ENCODE data around the gene IQCK.
"Not testable (repeated sequence)": the region's sequence is repeated elsewhere in the genome, so short reads cannot be mapped to it uniquely, and the experiment has no call there.

Gene IQCK

DNA sequence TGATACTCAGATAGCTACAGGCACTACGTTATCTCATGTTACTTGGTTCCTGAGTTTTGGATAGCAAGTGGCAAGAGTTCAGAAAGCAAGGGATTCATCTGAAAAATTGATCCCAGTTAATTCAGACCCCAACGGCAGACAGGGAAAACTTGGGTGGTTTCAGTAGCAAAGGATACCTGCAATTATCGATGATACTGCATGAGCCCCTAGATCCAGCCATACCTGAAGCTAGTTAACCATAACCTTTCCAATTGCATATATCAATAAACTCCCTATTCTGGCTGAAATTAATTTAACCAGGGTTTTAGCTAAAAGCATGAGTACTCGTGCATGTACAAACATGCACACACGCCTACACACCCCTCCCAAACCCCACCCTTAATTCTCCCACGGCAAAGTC lies 4.4 kb upstream of the IQCK start:
- Histone ChIP-seq H3K79me2 (ENCODE audit: low read length) (peaks cover 100% of the 10 kb centered on the region), H3K9ac (ENCODE audit: low read length) (no peak overlapping the region), H3K4me1 (ENCODE audit: low read length) (peaks cover 8% of the 10 kb centered on the region), H3K36me3 (replicated peaks; ENCODE audit: low read depth, low read length) (peaks cover 52% of the 10 kb centered on the region), H3K27ac (ENCODE audit: low read length) (no peak overlapping the region), H3K27me3 (ENCODE audit: low read depth, low read length) (no peaks in the 10 kb centered on the region), H2AFZ (ENCODE audit: low read depth, low read length) (no peak overlapping the region), H3K9me3 (ENCODE audit: insufficient read depth, low read length) (no peaks in the 10 kb centered on the region), H4K20me1 (ENCODE audit: insufficient read depth, low read length) (no peaks in the 10 kb centered on the region), H3K4me2 (ENCODE audit: low read length) (no peak overlapping the region), H3K4me3 (ENCODE audit: low read length) (no peak overlapping the region)
- TF ChIP-seq, protein P1, sequence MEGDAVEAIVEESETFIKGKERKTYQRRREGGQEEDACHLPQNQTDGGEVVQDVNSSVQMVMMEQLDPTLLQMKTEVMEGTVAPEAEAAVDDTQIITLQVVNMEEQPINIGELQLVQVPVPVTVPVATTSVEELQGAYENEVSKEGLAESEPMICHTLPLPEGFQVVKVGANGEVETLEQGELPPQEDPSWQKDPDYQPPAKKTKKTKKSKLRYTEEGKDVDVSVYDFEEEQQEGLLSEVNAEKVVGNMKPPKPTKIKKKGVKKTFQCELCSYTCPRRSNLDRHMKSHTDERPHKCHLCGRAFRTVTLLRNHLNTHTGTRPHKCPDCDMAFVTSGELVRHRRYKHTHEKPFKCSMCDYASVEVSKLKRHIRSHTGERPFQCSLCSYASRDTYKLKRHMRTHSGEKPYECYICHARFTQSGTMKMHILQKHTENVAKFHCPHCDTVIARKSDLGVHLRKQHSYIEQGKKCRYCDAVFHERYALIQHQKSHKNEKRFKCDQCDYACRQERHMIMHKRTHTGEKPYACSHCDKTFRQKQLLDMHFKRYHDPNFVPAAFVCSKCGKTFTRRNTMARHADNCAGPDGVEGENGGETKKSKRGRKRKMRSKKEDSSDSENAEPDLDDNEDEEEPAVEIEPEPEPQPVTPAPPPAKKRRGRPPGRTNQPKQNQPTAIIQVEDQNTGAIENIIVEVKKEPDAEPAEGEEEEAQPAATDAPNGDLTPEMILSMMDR (IDR thresholded peaks at IDR 0.05; ENCODE audit: low read depth, low read length) = no peak
- TF ChIP-seq EZH2phosphoT487 (IDR thresholded peaks at IDR 0.05; ENCODE audit: low read depth) = no peak

DNA sequence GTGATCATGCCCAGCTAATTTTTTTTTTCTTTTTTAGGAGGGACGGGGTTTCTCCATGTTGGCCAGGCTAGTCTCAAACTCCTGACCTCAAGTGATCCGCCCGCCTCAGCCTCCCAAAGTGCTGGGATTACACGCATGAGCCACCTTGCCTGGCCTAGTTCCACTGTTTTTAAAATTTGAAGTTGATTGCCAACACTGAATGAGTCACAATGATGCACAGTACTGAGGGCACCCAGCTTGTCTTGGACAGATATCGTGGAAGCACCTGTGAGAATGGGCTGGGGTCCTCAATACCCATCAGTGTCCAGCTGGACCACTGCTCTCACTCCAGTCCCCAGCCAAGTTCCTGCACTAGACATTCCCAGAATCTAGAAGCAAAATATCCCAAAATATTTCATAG lies 2.5 kb upstream of the IQCK start:
- Histone ChIP-seq H4K20me1 (ENCODE audit: insufficient read depth, low read length) (no peaks in the 10 kb centered on the region), H3K9me3 (ENCODE audit: insufficient read depth, low read length) (no peaks in the 10 kb centered on the region), H3K27ac (ENCODE audit: low read length) (no peak overlapping the region), H3K79me2 (ENCODE audit: low read length) (peaks cover 96% of the 10 kb centered on the region), H3K36me3 (replicated peaks; ENCODE audit: low read depth, low read length) (peaks cover 34% of the 10 kb centered on the region), H2AFZ (ENCODE audit: low read depth, low read length) (no peak overlapping the region), H3K9ac (ENCODE audit: low read length) (no peak overlapping the region), H3K4me3 (ENCODE audit: low read length) (no peak overlapping the region), H3K4me1 (ENCODE audit: low read length) (peaks cover 24% of the 10 kb centered on the region), H3K27me3 (ENCODE audit: low read depth, low read length) (no peaks in the 10 kb centered on the region), H3K4me2 (ENCODE audit: low read length) (no peak overlapping the region)
- TF ChIP-seq, protein P1 (IDR thresholded peaks at IDR 0.05; ENCODE audit: low read depth, low read length) = no peak
- no peak for TF ChIP-seq EZH2phosphoT487 (IDR thresholded peaks at IDR 0.05; ENCODE audit: low read depth)

DNA sequence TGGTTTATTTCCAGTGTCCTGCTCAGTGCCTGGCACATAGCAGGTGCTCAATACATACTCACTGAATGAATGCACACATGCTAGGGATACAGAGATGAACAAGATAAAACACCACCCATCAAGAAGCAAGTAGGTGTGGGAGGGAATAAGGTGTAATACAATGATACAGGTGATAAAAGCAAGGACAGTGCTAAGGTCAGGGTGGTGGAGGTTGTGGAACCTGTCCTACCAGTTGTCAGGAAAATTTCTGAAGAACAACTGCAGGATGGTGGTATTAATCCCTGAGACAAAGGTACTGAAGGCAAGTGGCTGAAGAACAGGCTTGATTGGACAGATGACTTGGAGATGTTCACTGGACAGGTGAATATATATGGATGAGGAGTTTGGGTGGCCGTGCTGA lies 1.9 kb upstream of the IQCK start:
- no peaks in the 10 kb centered on the region for H3K9me3 ChIP-seq (ENCODE audit: insufficient read depth, low read length)
- TF ChIP-seq, protein P1 (IDR thresholded peaks at IDR 0.05; ENCODE audit: low read depth, low read length) = no peak
- TF ChIP-seq EZH2phosphoT487 (IDR thresholded peaks at IDR 0.05; ENCODE audit: low read depth) = no peak
- H3K9ac ChIP-seq (ENCODE audit: low read length) = peak overlapping the region; percentile 92; the same call in 1 of the 2 replicates
- no peak overlapping the region for H3K27ac ChIP-seq (ENCODE audit: low read length)
- H3K4me3 ChIP-seq (ENCODE audit: low read length) = peak overlapping the region; percentile 89
- H3K27me3 ChIP-seq (ENCODE audit: low read depth, low read length) = no peaks in the 10 kb centered on the region
- H3K36me3 ChIP-seq (replicated peaks; ENCODE audit: low read depth, low read length) = peaks cover 30% of the 10 kb centered on the region
- H3K4me1 ChIP-seq (ENCODE audit: low read length) = peaks cover 24% of the 10 kb centered on the region
- H3K4me2 ChIP-seq (ENCODE audit: low read length) = peak overlapping the region; percentile 91
- no peaks in the 10 kb centered on the region for H4K20me1 ChIP-seq (ENCODE audit: insufficient read depth, low read length)
- no peak overlapping the region for H2AFZ ChIP-seq (ENCODE audit: low read depth, low read length)
- H3K79me2 ChIP-seq (ENCODE audit: low read length) = peaks cover 89% of the 10 kb centered on the region

- Histone ChIP-seq H3K4me2 (ENCODE audit: low read length) (peak overlapping the region; percentile 91), H3K9ac (ENCODE audit: low read length) (peak overlapping the region; percentile 92), H3K4me1 (ENCODE audit: low read length) (peaks cover 24% of the 10 kb centered on the region), H3K27ac (ENCODE audit: low read length) (peak overlapping the region; percentile 70; the same call in 1 of the 2 replicates), H3K79me2 (ENCODE audit: low read length) (peaks cover 84% of the 10 kb centered on the region), H3K4me3 (ENCODE audit: low read length) (peak overlapping the region; percentile 89), H3K36me3 (replicated peaks; ENCODE audit: low read depth, low read length) (peaks cover 26% of the 10 kb centered on the region)
- not testable (repeated sequence) for H3K9me3 ChIP-seq (ENCODE audit: insufficient read depth, low read length); H4K20me1 ChIP-seq (ENCODE audit: insufficient read depth, low read length); H2AFZ ChIP-seq (ENCODE audit: low read depth, low read length); H3K27me3 ChIP-seq (ENCODE audit: low read depth, low read length)
These were observed 1.3 kb upstream of the IQCK start for GRCh38 chr16:19716728-19717127.

DNA sequence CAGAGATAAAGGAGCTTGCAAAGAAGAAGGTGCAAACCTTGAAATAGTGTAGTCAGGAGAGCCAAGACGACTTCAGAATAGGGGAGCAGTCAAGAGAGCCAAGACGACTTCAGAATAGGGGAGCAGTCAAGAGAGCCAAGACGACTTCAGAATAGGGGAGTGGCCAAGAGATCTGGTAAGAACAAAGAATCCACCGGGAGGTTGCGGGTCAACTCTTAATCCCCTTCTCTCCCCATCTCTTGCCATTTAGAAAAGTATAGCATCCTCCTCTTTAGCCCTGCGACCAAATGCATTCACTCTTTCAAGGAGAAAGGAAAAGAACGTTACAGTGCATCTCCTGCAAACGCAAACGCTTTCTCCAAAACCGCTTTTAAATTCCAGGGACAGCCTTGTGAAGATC lies 757 bp upstream of the IQCK start:
- Histone ChIP-seq H3K4me1 (ENCODE audit: low read length) (peaks cover 24% of the 10 kb centered on the region), H3K4me3 (ENCODE audit: low read length) (peak overlapping the region; percentile 89), H3K9ac (ENCODE audit: low read length) (peak overlapping the region; percentile 92), H4K20me1 (ENCODE audit: insufficient read depth, low read length) (no peaks in the 10 kb centered on the region), H3K36me3 (replicated peaks; ENCODE audit: low read depth, low read length) (peaks cover 20% of the 10 kb centered on the region), H2AFZ (ENCODE audit: low read depth, low read length) (no peak overlapping the region), H3K9me3 (ENCODE audit: insufficient read depth, low read length) (no peaks in the 10 kb centered on the region), H3K4me2 (ENCODE audit: low read length) (peak overlapping the region; percentile 91), H3K27ac (ENCODE audit: low read length) (peak overlapping the region; percentile 70), H3K79me2 (ENCODE audit: low read length) (peaks cover 78% of the 10 kb centered on the region), H3K27me3 (ENCODE audit: low read depth, low read length) (no peaks in the 10 kb centered on the region)
- no peak for TF ChIP-seq EZH2phosphoT487 (IDR thresholded peaks at IDR 0.05; ENCODE audit: low read depth)
- TF ChIP-seq, protein P1 (IDR thresholded peaks at IDR 0.05; ENCODE audit: low read depth, low read length) = no peak
